Activated CD4-positive, CD25-positive, alpha-beta regulatory T cell treated with anti-CD3 and anti-CD28 coated beads, Interleukin-2, amount 50 U/mL, for 72 hours (primary cell): ENCODE data around the gene MAD1L1.

Source experiments
- DNase-seq: peaks from one replicate; pipeline ENCODE4 v3.0.0; 2021

The MAD1L1 gene

DNA sequence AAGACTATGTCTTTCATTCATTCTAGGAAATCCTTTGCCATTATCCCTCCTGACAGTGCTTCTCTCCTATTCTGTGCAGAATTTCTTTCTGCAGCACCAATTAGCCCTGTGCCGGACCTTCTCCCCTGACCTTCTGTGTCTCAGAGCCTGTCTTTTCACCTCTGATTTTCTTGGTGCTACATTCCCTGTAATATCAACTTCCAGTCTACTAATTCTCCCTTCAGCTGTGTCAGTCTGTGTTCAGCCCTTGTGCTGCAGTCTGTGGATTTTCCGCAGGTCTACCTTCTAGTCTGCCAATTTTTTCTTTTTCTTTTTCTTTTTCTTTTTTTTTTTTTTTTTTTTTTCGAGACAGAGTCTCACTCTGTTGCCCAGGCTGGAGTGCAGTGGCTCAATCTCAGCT, 446.9 kb downstream of the MAD1L1 start:
- DNase-seq, result no peak

DNA sequence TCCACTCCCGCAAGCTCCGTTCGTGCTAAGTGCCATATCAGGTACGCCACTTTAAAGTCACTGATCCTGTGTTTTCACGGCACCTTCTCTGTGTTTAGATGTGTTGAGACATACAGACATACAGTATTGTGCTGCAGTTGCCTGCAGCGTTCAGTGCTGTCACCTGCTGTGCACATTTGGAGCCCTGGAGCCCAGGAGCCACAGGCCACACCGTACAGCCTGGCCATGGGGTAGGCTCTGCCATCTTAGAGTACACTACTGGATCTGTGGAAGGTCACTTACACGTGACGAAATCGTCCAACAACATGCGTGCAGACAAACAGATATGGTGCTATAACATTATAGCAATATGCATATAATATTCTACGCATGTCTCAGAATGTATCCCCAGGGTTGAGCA, 451.4 kb downstream of the MAD1L1 start:
- DNase-seq, result no peak

GRCh38 chr7:1779445-1779844, 453.3 kb downstream of the MAD1L1 start:
- DNase-seq, result no peak

GRCh38 chr7:1777122-1777521, 455.6 kb downstream of the MAD1L1 start:
- DNase-seq, result no peak

- no peak for DNase-seq
Measured at GRCh38 chr7:1775389-1775788, 457.4 kb downstream of the MAD1L1 start.

DNA sequence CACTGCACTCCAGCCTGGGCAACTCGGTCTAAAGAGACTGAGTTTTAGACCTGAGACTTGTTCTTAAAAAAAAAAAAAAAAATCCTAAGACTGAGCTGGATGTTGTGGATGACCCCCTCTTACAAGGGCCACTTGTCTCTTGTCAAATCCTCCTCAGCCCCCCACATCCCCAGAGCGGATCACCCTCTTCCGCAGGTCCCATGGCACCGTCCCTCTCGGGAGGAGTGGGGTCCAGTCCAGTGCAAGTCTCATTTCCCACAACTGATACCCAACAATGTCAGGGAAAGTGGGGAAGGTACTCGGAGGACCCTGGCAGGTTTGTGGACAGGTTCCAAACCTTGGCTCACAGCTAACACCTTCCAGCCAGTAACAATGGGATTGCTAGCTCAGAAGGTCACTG, 462.4 kb downstream of the MAD1L1 start:
- DNase-seq, result no peak

DNA sequence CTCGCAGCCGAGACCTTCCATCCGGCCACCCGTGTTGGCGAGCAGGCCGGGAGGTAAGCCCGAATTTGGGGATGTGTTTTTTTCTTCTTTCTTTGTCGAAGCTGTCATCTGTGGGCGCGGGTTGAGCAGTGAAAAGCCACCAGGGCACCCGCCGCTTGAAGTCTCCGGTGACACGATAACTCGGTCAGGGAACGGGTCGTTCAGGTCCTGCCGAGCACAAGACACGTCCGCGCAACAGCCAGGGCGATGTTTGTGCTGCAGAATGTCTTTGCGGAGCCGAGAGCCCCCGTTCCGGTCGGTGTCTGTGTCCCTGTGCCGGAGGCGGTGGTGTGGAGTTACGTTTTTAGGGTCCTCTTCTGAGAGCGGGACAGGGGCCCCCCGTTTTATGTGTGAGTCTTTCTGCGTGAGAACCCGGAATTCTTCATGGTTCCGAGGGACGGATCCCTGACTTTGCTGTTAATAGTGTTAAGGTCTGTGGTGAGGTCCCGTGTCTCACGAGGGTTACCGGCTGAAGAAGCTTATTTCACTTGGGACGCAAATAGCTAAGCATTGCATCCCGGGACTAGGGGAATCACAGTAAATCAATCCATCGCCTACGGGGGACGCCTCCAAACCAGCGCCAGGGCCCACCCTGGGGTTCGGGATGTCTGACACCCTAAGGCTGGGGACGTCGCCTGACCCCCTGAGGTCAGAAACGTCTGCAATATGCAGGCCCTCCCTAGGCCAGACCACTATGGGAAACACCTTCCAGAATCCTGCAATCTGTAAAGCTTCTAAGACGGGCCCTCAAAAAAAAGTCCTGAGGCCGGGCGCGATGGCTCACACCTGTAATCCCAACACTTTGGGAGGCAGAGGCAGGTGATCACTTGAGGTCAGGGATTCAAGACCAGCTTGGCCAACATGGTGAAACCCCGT, 463.2 kb downstream of the MAD1L1 start:
- DNase-seq, result no peak

DNA sequence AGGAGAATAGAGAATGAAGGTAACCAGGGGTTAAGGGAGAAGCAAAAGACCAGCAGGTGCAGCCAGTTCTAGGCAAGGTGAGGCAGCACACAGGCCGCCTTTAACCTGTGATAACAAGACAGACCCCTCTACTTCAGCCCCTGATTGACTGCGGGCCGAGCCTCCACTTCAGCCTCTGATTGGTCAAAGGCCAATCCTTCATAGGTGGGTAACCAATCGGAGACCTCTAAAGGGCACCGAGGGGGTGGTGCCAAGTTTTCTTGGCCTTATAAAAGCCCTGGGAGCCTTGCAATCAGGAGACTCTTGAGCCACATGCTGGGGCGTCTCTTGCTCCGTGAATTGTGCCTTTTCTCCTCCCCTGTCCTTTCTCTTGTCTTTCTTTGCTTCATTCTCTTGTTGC, 463.9 kb downstream of the MAD1L1 start:
- no peak for DNase-seq

DNA sequence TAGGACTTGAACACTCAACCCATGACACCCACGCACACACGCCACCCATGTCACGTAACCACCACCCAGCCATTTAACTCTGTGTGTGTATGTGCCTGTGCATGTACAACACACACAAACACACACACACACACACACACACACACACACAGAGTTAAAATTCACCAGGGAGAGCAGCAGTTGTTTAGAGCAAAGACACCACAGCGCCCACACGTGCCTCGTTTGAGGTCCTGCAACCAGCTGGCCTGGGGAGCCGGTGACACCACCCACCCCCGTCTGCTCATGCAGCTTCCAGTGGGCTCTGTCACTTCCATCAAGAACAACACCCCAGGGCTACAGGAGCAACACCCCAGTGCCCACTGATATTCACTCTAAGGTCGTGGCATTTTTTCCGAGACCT, 465.2 kb downstream of the MAD1L1 start:
- DNase-seq, result no peak
